Stimulated activated CD8-positive, alpha-beta memory T cell treated with anti-CD3 and anti-CD28 coated beads, Interleukin-15, amount 100 ng/mL, for 24 hours (primary cell): ENCODE results near the gene PLEKHA7.
"Not testable (repeated sequence)": the region's sequence is repeated elsewhere in the genome, so short reads cannot be mapped to it uniquely, and the experiment has no call there.

Experiments used
- DNase-seq: peaks from one replicate; pipeline ENCODE4 v3.0.0-alpha.2; 2020; ENCODE audit warnings: low read depth

Gene PLEKHA7

DNA sequence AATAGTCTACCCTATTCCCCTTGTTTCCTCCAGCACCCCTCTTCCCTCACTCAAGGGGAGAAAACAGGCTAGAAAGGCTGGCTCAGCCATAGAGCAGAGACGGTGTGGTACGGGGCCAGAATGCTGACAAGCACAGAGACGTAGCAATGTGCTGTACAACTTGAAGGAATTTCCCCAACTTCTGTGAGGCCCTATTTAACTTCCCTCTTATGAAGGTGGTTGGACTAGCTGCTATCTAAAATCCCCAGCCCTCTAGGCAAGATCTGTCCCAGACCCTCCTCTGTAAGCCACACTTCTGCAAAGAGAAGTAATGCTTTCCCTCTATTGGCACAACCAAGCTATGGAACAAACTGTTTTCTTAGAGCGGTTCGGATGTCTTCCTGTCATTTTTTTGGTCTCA lies 37.8 kb downstream of the PLEKHA7 start:
- DNase-seq = no peak

DNA sequence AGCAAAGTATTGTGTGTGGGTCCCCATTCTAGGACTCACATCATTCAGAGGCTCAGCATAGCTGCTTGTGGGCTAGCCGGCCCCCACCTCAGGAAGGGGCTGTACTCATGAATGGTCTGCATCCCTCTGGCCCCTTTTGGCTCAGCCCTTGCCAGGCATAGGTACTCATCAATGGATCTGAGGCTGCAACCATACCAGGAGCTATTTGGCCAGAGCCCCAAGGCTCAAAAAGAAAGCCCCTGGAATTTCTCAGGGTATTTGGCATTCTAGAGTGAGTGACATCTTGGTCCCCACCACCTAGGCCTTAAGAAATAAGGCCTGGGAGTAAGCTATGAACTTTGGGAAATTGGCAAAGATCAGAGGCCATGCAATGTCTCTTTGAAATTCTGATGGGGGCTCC lies 38.3 kb downstream of the PLEKHA7 start:
- no peak for DNase-seq

DNA sequence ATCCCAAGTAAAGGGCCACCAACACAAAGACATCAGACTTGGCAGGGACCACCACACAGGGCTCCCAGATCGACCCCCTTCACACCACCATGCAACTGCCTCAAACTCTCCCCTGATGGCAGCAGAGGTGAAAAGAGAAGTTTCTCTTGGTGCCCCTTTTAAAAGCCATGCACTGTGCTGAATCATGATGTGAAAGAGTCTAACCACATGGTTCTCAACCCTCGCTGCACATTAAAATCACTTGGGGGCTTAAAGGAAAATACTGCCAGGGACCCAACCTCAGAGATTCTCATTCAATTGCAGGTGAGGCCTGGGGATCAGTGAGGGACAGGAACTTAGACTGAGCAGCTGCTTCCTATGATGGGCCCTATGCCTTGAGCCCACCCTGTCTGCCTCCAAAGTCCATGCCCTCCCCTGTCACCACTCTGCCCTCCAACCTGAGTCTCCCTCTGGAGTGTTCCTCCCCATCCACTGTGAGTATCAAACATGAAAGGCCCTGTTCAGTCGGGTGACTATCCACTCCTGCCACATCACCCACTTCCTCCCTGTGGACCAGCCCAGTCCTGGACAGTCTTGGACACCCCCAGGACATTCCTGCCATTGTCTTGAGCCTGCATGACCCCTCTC lies 40.8 kb downstream of the PLEKHA7 start:
- DNase-seq = no peak

- DNase-seq = no peak
Observed at GRCh38 chr11:16969010-16969999, 44.9 kb downstream of the PLEKHA7 start.

GRCh38 chr11:16968196-16968595 lies 46.0 kb downstream of the PLEKHA7 start:
- no peak for DNase-seq

- DNase-seq = no peak
Observed at GRCh38 chr11:16966930-16967671, 47.1 kb downstream of the PLEKHA7 start.

DNA sequence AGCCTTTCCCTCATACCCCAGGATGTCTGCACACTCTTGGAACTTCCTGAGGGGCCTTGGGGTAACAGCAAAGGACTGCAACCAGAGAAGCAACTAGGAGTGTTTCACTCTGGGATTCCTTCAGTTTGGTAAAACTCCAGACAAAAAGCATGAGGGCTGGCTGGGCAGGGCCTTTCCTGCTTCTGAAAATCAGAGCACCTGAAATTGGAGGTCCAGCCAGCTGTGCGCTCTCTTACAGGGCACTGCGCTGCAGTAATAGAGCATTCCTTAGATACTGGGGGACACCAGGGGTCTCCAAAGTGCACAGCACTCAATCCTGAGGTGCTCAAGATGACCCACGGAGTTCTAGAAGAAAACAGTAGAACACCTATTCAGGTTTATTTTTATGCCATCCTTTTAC lies 49.7 kb downstream of the PLEKHA7 start:
- no peak for DNase-seq

DNA sequence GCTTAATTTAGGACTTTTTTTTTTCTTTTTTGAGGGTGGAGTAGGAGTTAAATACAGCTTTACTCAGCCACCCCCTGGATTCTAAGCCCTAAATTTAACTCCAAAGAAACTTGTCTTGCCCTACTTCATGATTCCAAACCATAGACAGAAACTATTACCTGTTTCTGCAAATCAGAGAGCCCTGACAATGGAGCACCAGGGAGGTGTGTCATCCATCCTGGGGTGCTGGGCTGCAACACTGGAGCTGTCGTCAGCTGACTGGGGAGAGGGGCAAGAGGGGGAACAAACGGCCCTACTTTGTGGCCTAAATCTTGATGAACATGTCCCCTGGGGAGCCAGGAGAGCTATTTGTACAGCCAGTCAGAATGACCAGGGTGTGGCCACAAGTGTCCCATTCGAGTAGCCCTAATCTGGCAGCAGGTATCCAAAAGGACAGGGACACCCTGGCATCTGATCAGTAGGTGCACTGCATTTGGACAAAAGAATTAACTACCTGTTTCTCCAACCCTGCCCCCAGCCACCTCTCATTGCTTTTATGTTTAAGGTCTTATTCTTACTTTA lies 50.8 kb downstream of the PLEKHA7 start:
- DNase-seq = no peak

- not testable (repeated sequence) for DNase-seq
Observed at GRCh38 chr11:16962589-16962988, 51.6 kb downstream of the PLEKHA7 start.

DNA sequence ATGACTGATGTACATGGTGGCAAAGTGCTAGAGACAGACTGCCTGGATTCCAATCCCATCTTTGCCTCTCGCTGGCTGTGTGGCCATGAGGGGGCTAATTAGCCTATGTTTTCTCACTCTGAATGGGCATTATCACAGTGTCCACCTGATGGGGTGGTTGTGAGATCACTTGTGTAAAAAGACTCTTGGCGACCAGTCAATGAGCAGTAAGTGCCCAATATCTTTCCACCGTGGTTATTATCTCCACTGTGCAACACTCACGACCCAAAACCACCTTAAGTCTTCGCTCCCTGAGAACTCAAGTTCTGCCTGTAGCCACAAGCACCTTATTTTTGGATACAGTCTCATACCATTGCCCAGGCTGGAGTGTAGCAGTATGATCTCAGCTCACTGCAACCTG lies 52.1 kb downstream of the PLEKHA7 start:
- DNase-seq = no peak

DNA sequence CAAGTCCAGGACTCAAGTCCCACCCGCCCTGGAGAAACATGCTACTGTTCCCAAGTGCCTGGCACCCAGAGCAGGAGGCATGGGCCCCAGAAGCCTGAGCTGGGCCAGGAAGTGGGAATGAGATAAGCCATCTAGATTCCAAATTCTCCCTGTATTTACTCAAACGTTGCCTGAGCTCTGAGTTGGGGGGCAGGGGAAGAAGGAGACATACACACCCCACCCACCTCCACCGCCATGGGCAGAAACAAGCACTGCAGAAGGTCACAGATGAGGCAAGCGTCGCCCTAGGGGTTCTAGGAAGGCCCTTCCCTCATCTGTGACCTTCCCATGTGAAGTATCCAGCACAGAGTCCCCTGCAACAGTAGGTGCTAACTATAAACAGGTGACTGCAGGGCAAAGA lies 54.0 kb downstream of the PLEKHA7 start:
- DNase-seq = no peak

- DNase-seq = no peak
Observed at GRCh38 chr11:16959602-16960001, 54.6 kb downstream of the PLEKHA7 start.

DNA sequence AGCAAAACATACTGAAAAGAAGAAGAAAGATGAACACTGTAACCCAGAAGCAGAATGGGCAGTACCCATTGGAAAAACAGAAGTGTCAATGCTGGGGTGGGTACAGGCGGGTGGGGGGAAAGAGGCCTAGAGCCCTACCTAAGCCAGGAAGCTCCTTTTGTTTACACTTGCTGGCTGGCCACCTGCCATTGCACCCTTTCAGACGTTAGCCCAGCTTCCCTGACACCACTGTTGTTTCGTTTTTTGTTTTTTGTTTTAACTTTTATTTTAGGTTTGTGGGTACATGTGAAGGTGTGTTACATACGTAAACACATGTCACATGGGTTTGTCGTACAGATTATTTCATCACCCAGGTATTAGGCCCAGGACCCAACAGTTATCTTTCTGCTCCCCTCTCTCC lies 55.4 kb downstream of the PLEKHA7 start:
- no peak for DNase-seq

- DNase-seq = no peak
Observed at GRCh38 chr11:16956538-16957153, 57.6 kb downstream of the PLEKHA7 start.

GRCh38 chr11:16953663-16954062 lies 60.6 kb downstream of the PLEKHA7 start:
- DNase-seq = no peak

DNA sequence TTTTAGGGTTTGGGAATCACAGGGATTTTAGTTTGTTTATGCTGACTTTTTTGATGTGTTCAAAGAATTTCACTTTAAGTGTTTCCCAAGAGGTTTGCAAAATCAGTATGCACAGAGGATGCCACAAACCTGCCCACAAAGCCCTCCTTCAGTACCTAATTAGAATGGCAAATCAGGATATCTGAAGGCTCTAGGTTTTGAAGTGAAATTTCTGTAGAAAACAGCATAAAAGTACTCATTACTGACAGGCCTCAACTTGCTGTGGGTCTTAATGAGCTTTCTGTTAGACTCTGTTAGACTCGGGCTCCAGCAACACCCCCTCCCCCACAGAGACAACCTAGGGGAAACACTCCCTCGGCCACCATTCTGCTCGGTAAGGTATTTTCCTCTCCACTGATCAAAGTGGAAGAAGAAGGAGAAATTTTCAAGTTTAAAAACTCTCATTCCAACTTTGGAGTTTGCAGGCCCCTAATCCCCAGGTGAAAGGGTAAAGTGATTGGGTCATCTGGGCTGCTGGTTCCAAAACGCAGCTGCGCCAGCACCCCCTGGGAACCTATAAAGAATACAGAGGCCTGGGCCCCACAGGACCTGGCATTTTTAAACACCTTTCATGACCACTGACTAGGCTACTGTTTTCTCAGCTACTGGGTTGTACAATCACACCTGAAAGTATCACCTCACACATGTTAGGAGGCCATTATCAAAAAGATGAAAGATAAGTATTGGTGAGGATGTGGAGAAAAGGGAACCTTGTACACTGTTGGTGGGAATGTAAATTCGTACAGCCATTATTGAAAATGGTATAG lies 67.5 kb downstream of the PLEKHA7 start:
- DNase-seq = no peak

GRCh38 chr11:16945671-16946469 lies 68.3 kb downstream of the PLEKHA7 start:
- no peak for DNase-seq

DNA sequence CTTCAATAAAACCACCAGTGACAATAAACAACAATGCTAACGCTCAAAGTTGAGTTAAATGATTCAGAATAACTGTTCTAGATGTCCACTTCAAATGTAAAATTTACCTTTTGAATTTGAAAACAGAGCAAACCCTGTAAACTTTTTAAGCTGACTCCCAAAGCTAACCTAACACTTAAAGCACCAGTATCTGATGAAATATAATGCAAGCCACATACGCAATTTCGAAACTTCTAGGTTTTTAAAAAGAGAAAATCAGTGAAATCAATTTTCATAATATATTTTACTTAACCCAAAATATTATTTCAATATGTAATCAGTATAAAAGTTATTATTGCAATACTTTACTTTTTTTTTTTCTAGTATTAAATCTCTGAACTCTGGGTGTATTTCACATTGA lies 71.3 kb downstream of the PLEKHA7 start:
- DNase-seq = no peak

GRCh38 chr11:16942342-16942741 lies 71.9 kb downstream of the PLEKHA7 start:
- DNase-seq = no peak

DNA sequence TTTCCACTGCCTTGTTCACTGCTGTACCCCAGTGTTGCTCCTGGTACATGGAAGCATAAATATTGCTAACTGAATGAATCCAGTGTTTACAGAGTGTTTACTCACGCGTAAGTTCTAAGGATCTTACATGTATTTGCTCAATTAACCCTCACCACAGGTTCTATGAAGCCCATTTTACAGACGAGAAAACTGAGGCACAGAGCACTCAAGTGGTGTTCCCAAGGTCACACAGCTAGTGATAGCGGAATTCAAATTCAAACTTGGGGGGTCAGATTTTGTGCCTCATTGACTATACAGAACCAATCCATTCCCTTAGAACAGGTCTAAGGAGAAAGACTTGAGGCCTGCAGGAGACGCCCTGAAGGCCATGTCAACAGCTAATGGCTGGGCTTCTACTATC lies 72.3 kb downstream of the PLEKHA7 start:
- no peak for DNase-seq
